DMS153 (cell line): ENCODE measurements around the gene TRPV6.

Experiments
- DNase-seq: peaks from one replicate; lab custom pipeline; 2025; lab: John Stamatoyannopoulos, UW

The TRPV6 gene

DNA sequence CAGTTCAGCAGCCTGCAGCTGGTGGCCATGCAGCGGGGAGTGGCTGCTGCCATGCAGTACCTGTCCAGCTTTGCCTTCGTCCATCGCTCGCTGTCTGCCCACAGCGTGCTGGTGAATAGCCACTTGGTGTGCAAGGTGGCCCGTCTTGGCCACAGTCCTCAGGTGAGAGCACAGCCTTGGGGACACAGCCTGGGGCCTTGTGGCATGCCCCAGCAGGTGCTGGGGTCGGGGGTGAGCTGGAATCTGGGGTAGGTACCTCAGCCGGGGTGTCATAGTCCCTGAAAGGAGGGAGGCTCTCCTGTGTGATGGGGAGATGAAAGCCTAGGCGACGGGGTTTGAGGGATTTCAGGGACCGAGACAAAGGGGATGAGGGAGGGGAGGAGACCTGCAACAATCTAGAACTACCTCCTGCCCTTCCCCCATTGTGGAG is 16.5 kb downstream of the TRPV6 start:
- no peak for DNase-seq

DNA sequence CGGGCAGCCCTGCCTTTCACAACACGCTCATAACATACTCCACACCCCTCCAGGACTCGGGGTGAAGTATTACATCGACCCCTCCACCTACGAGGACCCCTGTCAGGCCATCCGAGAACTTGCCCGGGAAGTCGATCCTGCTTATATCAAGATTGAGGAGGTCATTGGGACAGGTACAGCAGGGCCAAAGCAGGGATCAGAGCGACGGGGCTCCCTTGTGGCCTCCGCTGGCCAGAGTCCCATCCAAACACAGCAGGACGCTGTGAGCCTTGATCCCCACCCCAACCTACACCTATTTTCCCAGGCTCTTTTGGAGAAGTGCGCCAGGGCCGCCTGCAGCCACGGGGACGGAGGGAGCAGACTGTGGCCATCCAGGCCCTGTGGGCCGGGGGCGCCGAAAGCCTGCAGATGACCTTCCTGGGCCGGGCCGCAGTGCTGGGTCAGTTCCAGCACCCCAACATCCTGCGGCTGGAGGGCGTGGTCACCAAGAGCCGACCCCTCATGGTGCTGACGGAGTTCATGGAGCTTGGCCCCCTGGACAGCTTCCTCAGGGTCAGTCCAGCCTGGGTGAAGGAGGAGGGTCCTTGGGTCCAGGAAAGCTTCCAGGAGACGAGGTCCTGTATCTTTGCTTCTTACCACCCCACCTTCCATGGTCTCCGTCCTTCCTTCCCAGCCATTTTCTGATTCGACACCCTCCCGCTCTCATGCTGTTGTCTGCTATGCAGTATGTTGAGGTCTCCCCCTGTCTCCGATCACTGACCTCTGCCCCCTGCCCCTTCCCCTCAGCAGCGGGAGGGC is 17.2 kb downstream of the TRPV6 start:
- no peak for DNase-seq

DNA sequence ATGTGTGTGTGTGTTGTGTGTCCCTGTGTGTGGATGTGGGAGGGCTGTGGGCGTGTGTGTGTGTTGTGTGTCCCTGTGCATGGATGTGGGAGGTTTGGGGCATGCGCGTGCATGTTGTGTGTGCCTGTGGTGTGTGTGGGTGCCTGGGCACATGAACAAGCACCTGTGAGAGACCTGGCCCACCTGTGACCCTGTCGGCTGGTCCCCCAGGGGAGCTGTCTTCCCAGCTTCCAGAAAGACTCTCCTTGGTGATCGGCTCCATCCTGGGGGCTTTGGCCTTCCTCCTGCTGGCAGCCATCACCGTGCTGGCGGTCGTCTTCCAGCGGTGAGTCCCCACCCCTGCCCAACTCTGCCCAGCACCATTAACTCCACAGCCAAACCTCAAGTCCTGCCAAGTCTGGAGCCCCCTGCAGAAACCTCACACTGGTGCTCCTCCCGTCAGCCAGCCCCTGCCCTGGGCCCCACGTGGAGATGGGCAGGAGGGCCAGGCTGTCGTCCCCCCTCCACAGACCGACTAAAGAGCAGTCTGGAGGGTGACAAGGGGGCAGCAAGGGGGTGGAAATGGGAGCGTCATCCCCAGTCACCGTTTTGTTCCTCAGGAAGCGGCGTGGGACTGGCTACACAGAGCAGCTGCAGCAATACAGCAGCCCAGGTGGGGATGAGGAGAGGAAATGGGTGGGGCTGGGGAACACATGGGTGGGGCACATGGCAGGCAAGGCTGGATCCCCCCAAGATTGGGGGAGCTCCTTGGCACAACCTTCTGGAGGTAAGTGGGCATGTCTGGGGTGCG is 18.0 kb downstream of the TRPV6 start:
- DNase-seq: no peak

DNA sequence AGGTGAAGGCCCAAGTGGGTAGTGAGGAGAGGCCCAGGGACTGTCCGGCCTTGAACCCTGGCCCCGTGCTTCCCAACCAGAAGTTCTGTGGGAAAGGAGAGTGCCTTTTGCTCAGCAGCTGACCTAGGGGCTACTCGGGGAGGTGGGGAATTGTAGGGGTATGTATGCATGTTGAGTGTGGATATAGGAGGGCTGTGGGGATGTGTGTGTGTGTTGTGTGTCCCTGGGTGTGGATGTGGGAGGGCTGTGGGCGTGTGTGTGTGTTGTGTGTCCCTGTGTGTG is 18.5 kb downstream of the TRPV6 start:
- no peak for DNase-seq

DNA sequence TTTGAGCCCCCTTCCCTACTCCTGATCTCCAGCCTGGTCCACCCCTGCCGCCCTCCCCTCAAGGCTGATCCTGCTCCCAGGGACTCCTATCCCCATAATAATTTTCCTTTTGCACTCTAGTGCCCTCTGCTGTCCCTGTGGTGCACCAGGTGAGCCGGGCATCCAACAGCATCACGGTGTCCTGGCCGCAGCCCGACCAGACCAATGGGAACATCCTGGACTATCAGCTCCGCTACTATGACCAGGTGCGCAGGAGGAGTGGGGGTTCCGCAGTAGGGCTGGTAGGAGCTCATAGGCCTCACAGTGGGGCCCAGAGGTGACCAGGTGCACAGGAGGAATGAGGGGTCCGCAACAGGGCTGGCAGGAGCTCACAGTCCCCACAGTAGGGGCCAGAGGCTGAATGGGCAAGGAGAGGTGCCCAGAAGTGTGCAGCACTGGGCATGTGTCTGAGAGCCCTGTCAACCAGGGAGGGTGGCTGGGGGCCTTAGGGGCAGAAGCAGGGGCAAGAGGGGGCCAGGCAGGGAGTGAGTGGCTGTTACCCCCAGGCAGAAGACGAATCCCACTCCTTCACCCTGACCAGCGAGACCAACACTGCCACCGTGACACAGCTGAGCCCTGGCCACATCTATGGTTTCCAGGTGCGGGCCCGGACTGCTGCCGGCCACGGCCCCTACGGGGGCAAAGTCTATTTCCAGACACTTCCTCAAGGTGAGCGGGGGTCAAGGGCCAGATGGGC is 19.0 kb downstream of the TRPV6 start:
- no peak for DNase-seq

DNA sequence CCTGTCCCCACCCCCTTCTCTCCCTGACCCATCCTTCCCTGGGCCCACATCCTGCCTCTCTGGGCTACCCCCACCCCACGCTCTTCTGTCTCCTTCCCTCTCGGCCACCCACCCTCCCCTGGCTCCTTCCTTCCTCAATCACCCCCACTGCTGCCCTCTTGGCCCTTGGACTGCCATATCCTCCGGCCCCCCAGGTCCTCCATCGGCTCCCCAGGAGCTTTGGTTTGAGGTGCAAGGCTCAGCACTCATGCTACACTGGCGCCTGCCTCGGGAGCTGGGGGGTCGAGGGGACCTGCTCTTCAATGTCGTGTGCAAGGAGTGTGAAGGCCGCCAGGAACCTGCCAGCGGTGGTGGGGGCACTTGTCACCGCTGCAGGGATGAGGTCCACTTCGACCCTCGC is 19.8 kb downstream of the TRPV6 start:
- DNase-seq: no peak

DNA sequence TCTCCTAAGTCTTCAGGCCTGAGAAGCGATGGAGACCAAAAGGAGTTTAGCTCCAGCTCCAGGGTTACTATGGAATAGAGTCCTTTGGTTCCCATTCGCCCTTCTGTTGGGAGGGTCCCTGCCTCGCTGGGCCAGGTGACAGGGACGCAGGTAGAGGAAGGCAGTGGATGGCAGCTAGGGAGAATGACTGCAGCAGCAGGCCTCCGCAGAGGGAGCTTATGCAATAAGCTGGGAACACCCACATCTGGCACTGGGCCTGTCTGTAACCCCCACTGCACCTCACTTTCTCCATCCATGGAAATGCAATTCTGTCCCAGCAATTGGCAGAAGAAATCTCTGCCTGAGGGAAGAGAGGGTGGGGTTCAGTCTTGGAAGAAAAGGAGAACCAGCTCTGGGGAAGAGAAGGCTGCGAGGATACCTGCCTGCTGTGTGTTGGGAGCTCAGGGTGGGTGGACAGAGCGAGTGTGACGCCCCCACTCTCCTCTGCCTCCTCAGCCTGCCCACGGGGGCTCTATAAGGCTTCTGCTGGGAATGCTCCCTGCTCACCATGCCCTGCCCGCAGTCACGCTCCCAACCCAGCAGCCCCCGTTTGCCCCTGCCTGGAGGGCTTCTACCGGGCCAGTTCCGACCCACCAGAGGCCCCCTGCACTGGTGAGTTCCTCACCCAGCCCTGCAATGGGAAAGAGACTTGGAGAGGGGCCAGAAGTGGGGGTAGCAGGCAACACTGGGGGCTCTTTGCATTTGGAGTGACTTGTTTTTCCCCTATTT is 20.4 kb downstream of the TRPV6 start:
- no peak for DNase-seq

DNA sequence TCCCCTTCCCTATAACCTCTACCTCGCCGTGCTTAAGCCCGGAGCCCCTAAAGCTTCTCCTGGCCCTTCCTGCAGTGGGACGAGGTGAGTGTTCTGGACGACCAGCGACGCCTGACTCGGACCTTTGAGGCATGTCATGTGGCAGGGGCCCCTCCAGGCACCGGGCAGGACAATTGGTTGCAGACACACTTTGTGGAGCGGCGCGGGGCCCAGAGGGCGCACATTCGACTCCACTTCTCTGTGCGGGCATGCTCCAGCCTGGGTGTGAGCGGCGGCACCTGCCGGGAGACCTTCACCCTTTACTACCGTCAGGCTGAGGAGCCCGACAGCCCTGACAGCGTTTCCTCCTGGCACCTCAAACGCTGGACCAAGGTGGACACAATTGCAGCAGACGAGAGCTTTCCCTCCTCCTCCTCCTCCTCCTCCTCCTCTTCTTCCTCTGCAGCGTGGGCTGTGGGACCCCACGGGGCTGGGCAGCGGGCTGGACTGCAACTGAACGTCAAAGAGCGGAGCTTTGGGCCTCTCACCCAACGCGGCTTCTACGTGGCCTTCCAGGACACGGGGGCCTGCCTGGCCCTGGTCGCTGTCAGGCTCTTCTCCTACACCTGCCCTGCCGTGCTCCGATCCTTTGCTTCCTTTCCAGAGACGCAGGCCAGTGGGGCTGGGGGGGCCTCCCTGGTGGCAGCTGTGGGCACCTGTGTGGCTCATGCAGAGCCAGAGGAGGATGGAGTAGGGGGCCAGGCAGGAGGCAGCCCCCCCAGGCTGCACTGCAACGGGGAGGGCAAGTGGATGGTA is 21.5 kb downstream of the TRPV6 start:
- no peak for DNase-seq

DNA sequence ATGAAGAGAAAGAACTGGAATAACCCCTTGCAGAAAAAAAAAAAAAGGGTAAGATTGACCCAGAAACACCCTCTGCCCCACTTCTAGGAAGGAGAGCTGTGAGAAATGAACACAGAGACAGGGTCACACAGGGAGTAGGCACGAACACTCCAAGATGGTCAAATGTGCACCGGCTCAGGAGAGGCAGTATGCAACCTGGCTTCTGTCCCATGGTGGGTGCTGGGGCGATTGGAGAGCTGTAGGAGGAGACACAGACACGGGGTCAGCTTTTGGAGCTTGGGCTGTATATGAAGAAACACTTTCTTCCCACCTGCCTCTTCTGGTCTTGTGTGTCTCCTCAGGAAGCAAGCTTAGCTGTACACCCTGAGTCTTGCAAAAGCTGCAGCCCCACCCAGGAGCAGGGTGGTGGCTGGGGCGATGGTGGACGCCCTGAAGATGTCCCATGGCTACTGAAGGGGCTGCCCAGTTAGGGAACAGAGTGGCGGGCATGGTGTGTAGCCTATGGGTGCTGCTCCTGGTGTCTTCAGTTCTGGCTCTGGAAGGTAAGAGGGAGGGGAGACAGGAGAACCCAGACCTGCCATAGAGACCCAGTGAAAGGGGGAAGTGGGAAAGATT is 22.7 kb downstream of the TRPV6 start:
- no peak for DNase-seq

DNA sequence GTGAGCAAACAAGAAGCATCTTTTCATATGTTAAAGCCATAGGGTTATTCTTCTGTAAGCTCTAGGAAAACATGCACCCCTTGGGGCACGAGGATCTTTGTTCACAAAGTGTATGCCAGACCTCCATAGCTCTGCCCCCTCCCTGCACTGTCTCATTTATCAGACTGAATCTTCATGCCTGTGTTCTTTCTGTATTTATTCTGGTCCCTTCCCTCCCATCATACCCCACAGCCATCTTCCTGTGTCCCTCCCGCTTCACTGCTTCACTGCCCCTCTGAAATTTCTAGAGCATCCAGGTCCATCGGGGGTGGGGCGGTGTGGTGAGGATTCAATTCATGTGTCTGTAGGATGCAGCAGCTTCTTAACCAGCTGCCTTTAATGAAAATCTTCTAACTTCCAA is 23.2 kb downstream of the TRPV6 start:
- DNase-seq: no peak

DNA sequence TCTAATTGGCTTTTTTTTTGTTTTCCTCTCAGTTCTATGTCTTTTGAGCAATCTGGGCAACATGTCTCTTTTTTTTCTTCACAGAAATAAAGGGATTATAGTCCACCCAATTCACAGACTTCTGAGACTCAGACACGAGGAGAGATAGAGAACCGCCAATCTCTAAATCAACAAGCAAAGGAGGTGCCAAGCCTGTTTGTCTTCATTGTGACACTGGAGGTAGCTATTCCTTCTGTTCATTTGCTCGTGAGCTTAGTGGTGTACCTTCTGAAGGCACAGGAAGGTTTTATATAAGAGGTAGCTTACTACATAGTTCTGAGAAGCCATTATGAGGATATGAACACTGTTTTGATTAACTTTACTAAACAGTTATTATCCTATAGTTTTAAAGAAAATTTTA is 24.6 kb downstream of the TRPV6 start:
- no peak for DNase-seq

DNA sequence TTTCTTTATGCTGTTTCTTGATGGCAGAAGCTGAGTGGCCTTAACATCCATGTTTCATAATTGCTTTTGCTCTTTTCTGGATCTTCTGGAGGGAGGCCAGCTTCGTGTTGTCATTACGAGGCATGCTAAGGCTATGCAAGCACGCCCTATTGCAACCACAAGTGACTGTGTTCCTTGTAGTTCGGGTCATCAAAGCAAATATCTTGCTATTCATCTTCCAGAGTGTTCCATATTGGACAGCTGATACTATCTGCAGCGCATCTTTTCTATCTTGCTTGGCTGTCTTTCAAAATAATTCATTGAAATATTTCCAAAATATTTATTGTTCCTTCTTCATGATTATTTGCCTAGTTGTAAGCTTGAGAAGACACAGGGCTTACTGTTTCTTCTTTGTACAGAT is 25.7 kb downstream of the TRPV6 start:
- DNase-seq: no peak

DNA sequence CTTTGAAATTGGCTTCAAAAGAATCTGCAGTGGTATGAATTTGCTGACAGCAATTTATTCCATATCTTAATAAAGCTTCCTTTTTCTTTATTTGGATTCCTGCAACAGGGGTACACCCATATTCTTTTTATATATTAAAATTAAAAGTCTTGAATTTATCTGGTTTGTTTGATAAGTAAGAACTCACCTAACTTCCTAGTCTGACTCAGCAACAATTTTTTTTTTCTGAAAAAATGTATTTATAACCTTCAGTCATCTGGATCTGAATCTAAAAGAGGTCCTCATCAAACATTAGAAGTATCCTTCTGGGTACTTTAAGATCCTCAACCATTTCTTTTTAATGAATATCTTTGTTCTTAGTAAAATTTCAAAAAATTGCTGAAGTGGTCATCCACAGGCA is 26.1 kb downstream of the TRPV6 start:
- DNase-seq: no peak

DNA sequence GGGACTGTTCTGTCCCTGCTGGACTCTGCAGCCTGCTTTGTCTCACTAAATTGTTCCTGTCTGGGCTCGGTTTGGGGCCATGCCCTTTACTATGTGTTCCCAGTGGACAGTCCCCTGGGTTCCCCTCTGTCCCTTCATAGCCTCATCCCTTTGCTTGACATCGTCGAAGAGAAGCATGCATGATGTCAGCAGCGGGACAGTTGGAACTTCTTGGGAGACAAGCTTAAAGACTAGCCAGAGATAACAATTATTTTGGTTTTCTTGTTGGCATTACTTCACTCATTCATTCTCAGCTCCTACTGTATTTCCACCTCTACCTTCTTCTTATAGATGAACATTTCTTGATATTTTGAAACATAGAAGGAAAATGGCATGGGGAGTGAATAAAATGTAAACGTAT is 27.9 kb downstream of the TRPV6 start:
- no peak for DNase-seq

DNA sequence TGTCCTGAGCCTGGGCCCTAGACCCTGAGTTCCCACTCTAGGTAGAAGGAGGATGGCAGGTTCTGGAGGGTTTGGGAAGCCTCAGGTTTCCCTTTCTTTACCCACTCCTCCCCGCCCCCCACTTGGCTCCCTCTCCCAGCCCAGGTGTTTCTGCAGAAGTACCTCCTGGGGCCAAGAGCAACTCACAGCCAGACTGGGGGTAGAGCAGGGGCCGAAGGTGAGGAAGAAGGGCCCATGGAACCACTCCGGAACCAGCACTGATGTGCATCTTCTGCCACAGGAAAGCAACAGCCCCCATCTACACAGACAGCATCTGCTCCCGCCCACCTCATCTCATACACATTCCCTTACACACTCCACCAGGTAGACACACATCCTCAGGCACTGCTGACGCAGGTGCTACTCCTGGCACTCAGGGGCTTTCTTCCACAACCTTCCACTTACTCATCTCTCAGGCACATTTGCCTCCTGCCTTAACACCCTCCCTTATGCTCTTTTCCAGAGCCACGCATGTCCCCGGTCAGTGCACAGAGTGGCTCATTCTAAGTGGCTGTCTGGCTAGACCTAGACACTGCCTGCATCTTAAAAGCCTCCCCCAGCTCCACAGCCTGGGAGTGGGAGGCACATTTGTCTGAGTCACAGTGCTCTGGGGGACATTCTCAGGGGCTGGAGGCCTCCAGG is 28.8 kb downstream of the TRPV6 start:
- DNase-seq: no peak

DNA sequence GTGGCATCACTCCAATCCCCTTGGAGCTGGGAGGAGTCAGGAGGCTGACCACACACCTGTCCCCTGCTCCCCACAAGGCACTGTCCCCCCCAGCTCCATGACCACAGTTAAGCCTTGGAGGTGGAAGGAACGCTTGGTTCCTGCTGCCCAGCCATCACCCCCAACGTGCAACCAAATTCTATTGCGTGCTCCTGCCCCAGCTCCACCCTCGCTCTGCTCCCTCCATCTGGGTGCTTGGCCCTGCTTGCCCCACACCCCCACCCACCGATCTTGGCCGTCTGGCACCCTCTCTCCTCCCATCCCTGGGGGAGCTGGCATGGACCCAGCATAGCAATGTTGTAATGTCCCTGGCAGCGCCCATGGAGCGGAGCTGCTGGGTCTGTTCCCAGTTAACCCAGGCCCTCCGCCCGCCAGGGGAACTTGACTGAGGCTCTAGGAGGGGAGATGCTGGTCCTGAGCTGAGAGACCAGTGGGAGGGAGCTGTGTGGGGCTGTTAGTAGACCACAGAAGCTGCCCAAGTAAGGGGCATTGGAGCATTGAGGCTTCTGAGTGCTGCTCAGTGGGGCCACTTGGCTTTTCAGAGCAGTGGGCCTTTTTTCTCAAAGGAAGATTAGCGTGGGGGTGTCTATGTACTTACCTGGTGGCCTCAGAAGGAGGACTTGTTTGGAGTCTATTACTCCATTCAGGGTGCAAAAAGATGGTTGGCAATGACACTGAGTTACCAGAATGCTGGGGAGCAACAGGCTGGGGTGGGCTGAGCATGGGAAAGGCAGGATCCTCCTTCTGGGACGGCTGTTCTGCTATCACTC is 29.6 kb downstream of the TRPV6 start:
- DNase-seq: no peak

DNA sequence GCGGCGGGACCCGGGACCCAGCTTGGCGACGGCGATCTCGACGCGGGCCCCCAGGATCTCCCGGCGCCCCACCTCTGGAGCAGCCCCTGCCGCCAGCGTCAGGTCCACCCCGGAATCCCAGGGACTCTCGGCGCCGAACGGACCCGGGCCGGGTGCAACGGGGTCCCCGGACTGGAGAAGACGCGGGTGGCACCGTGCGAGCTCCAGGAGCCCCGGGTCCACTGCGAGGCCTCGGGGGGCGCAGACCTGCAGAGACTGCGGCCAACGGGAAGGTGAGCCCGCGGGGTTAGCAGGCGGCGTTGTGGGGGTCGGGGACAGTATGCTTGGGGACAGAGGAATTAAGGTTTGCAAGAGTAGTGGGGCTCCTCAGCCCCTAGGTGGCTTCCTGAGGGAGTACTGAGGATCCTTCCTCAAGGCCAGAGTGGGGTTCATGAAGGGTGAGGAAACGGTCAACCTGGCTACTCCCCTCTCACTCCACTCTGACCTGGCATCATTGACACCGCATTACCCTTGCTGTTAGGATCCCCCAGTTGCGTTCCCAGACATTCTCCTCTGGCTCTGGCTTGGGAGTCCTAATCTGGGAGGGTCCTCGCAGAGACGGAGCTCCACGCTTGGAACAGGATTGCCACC is 30.3 kb downstream of the TRPV6 start:
- no peak for DNase-seq

DNA sequence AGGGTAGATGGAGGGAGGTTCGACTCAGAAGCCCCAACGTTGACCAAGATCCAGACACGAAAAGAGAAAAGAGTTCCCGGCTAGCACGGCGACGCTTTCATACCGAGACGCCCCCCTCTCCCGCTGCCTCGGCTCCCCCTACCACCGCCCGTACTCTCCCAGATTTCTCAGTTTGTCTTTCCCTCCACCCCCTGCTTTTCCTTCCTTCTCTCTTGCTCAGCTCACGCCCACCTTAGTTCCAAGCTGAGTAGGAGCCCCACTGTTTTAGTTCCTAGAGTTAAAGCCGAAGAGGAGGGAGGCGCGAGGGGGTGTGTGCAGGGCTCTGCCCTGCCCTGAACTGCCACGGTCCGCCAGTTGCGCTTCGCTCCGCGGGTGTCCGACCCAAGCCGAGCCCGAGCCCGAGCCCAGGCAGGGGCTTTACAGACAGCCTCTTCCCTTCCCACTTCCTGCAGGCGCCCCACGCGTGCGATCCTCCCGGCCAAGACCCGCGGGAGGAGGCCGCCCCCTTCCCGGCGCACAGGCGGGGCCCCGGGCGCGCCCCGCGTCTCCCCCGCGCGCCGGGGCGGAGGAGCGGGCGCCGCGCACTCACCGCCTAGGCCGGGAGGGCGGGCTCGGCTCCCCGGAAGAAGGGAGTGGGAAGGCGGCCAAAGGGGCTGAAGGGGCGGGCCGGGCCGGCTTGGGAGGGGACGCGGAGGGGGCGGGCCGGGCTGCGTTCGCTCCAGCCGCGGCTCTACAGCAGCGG is 31.0 kb downstream of the TRPV6 start, which contains the start of gene EPHB6:
Gene EPHB6 (plus strand): TSS at position 705 of the 742 bp plus-strand sequence. CDS start 8,152 bp downstream, outside the sequence.
- no peak for DNase-seq
